Adipocyte (in vitro differentiated cells): ENCODE results near the gene BCL7C.

ENCODE experiments used
- DNase-seq: peaks from one replicate; pipeline ENCODE4 v3.0.0-alpha.2; 2015; ENCODE audit warnings: low read depth
- H3K27me3 ChIP-seq: replicated peaks from 2 replicates; pipeline ENCODE4 v1.7.0; 2013; ENCODE audit warnings: mild to moderate bottlenecking, low read length, moderate library complexity; ENCODE audit not compliant: control insufficient read depth, insufficient read depth
- H3K36me3 ChIP-seq: 2 replicates; pipeline ENCODE4 v1.7.0; 2013; ENCODE audit warnings: low read length, mild to moderate bottlenecking, moderate library complexity; ENCODE audit not compliant: control insufficient read depth, insufficient read depth, severe bottlenecking
- H3K4me1 ChIP-seq: 2 replicates; pipeline ENCODE4 v1.7.0; 2013; ENCODE audit warnings: mild to moderate bottlenecking, low read length, moderate library complexity; ENCODE audit not compliant: control insufficient read depth, insufficient read depth
- H3K4me3 ChIP-seq: 2 replicates; pipeline ENCODE4 v1.7.0; 2013; ENCODE audit warnings: mild to moderate bottlenecking, low read length, moderate library complexity
- H3K9ac ChIP-seq: 2 replicates; pipeline ENCODE4 v1.7.0; 2013; ENCODE audit warnings: mild to moderate bottlenecking, low read length, moderate library complexity
- H3K9me3 ChIP-seq: 2 replicates; pipeline ENCODE4 v1.7.0; 2013; ENCODE audit warnings: mild to moderate bottlenecking, low read length, moderate library complexity; ENCODE audit not compliant: control insufficient read depth

BCL7C gene

GRCh38 chr16:30921748-30922419 lies 28.0 kb upstream of the BCL7C start:
- DNase-seq, result peak; percentile 96
- no peaks in the 10 kb centered on the region for H3K9me3 ChIP-seq
- peaks cover 4% of the 10 kb centered on the region for H3K36me3 ChIP-seq
- H3K27me3 ChIP-seq, result no peaks in the 10 kb centered on the region
- H3K4me1 ChIP-seq, result peaks cover 5% of the 10 kb centered on the region
- H3K9ac ChIP-seq, result peak overlapping the region; percentile 84
- peak overlapping the region; percentile 89 for H3K4me3 ChIP-seq

DNA sequence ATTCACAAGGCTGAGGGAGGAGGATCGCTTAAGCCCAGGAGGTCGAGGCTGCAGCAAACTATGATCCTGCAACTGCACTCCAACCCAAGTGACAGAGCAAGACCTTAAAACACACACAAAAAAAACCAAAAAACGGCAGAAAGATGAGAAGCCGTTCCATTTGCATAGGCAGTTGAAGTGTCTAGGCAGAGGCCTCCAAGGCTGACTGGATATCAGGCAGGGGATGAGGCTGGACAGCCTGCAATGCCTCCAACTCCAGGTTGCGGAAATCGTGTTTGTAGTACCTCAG lies 27.5 kb upstream of the BCL7C start:
- peak overlapping the region; percentile 89 for H3K4me3 ChIP-seq

GRCh38 chr16:30920891-30921290 lies 27.0 kb upstream of the BCL7C start:
- Histone ChIP-seq H3K9ac (peak overlapping the region; percentile 84), H3K27me3 (no peaks in the 10 kb centered on the region), H3K36me3 (no peaks in the 10 kb centered on the region), H3K9me3 (no peaks in the 10 kb centered on the region), H3K4me1 (peaks cover 5% of the 10 kb centered on the region), H3K4me3 (no peak overlapping the region)
- DNase-seq, result no peak

More for the DNA sequence above, 27.5 kb upstream of the BCL7C start:
- Histone ChIP-seq H3K9ac (peak overlapping the region; percentile 84), H3K4me1 (peaks cover 5% of the 10 kb centered on the region), H3K36me3 (no peaks in the 10 kb centered on the region), H3K9me3 (no peaks in the 10 kb centered on the region), H3K27me3 (no peaks in the 10 kb centered on the region)
- no peak for DNase-seq

DNA sequence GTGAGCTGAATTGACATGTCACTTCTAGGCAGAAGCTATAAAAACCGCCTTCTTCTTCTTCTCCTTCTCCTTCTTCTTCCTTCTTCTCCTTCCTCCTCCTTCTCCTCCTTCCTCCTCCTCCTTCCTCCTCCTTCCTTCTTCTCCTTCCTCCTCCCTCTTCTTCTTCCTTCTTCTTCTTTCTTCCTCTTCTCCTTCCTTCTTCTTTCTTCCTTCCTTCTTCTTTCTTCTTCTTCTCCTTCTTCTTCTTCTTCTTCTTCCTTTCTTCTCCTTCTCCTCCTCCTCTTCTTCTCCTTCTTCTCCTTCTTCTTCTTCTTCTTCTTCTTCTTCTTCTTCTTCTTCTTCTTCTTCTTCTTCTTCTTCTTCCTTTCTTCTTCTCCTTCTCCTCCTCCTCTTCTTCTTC lies 24.7 kb upstream of the BCL7C start:
- H3K27me3 ChIP-seq, result no peaks in the 10 kb centered on the region
- no peak overlapping the region for H3K4me3 ChIP-seq
- no peaks in the 10 kb centered on the region for H3K36me3 ChIP-seq
- peaks cover 5% of the 10 kb centered on the region for H3K4me1 ChIP-seq
- no peak for DNase-seq
- no peaks in the 10 kb centered on the region for H3K9me3 ChIP-seq
- no peak overlapping the region for H3K9ac ChIP-seq

DNA sequence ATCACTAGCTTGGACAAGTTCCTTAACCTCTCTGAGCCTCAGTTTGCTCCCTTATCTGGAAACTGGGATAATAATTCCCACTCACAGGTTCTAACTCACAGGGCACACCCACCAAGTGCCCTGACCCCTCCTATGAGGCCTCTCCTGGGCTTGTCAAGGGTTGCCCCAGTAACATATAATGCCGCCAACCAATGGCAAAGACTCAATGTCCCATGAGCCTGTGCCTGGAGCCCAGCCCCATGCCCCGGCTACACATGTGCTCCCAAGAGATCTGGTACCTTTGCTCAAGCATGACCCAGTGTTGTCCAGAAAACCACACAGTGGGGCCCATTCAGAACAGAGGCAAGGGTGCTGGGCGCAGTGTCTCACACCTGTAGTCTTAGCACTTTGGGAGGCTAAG lies 21.0 kb upstream of the BCL7C start:
- Histone ChIP-seq H3K9ac (no peak overlapping the region), H3K36me3 (no peaks in the 10 kb centered on the region), H3K4me1 (no peaks in the 10 kb centered on the region), H3K27me3 (no peaks in the 10 kb centered on the region), H3K9me3 (no peaks in the 10 kb centered on the region), H3K4me3 (no peak overlapping the region)
- DNase-seq, result no peak

- H3K9ac ChIP-seq, result no peak overlapping the region
- H3K9me3 ChIP-seq, result no peaks in the 10 kb centered on the region
- no peaks in the 10 kb centered on the region for H3K4me1 ChIP-seq
- H3K27me3 ChIP-seq, result no peaks in the 10 kb centered on the region
- no peak for DNase-seq
- H3K36me3 ChIP-seq, result no peaks in the 10 kb centered on the region
- no peak overlapping the region for H3K4me3 ChIP-seq
Measured at GRCh38 chr16:30912794-30913412, 19.0 kb upstream of the BCL7C start.

DNA sequence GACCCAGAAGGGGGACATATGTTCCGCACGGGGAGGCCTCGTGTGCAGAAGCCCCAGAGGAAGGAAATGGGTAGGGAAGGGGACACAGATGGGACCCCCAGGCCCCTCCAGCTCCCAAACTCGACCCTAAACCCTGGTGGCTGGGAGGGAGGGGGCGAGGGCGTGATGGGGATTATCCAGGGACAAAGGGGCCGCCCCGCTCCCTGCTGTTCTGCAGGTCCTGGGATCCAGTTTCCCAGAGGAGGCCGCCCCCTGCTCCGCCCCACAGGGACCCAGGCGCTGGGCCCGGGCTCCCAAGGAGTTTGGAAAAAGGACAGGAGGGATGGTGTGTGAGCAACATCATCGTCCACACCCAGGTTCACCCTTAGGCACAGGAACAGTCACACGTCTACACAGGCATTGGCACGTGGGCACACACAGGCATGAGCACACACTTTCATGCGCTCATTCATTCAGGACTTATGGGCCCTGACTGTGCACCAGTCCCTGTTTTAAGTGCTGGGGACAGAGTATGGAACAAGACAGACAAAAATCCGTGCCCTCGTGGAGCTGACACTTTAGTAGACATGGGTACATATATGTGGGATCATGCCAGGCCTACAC lies 16.7 kb upstream of the BCL7C start:
- H3K27me3 ChIP-seq, result no peaks in the 10 kb centered on the region
- H3K9me3 ChIP-seq, result no peaks in the 10 kb centered on the region
- H3K9ac ChIP-seq, result no peak overlapping the region
- no peak overlapping the region for H3K4me3 ChIP-seq
- DNase-seq, result no peak
- no peaks in the 10 kb centered on the region for H3K4me1 ChIP-seq
- no peaks in the 10 kb centered on the region for H3K36me3 ChIP-seq

- no peak overlapping the region for H3K9ac ChIP-seq
- no peaks in the 10 kb centered on the region for H3K9me3 ChIP-seq
- no peak overlapping the region for H3K4me3 ChIP-seq
- DNase-seq, result no peak
- no peaks in the 10 kb centered on the region for H3K4me1 ChIP-seq
- H3K36me3 ChIP-seq, result no peaks in the 10 kb centered on the region
- no peaks in the 10 kb centered on the region for H3K27me3 ChIP-seq
Measured at GRCh38 chr16:30907064-30907463, 13.2 kb upstream of the BCL7C start.

- DNase-seq, result no peak
Measured at GRCh38 chr16:30904114-30904780, 10.4 kb upstream of the BCL7C start.

DNA sequence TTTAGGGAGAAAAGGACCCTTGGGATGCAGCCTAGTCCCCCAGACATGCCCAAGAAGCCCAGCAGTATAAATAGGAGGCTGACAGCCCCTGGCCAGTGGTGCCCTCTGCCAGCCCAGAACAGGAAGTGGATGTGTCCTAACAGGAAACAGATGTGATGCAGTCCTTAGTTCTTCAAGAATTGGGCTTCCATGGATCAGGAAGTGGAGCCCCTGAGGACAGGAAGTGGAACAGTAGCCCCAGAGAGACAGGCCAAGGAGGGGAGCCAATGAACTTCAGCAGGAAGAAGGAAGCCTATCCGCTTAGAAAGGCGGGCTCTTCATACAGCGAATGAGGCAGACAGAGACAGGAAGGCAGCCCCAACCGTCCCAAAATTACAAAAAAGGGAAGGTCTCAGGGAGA lies 9.7 kb upstream of the BCL7C start:
- no peaks in the 10 kb centered on the region for H3K36me3 ChIP-seq
- peak; percentile 35 for DNase-seq
- H3K9ac ChIP-seq, result no peak overlapping the region

More at GRCh38 chr16:30904114-30904780, 10.4 kb upstream of the BCL7C start:
- Histone ChIP-seq H3K9ac (no peak overlapping the region), H3K9me3 (no peaks in the 10 kb centered on the region), H3K36me3 (no peaks in the 10 kb centered on the region), H3K27me3 (no peaks in the 10 kb centered on the region), H3K4me1 (peaks cover 3% of the 10 kb centered on the region), H3K4me3 (no peak overlapping the region)

GRCh38 chr16:30903002-30903401 lies 9.1 kb upstream of the BCL7C start:
- H3K36me3 ChIP-seq, result no peaks in the 10 kb centered on the region
- peak overlapping the region; percentile 91 for H3K9ac ChIP-seq
- H3K9me3 ChIP-seq, result no peaks in the 10 kb centered on the region
- DNase-seq, result no peak
- peaks cover 3% of the 10 kb centered on the region for H3K4me1 ChIP-seq
- peak overlapping the region; percentile 78 for H3K4me3 ChIP-seq
- H3K27me3 ChIP-seq, result no peaks in the 10 kb centered on the region

More for the DNA sequence above, 9.7 kb upstream of the BCL7C start:
- Histone ChIP-seq H3K4me1 (peaks cover 3% of the 10 kb centered on the region), H3K4me3 (no peak overlapping the region), H3K27me3 (no peaks in the 10 kb centered on the region), H3K9me3 (no peaks in the 10 kb centered on the region)
